HL-60 (cell line): ENCODE measurements around the gene SPOP.
A peak's percentile ranks its signal among the peaks of the same experiment; 100 is the strongest.

Experiments used
- DNase-seq, 2 experiments: peaks; one replicate each; pipeline ENCODE4 v3.0.0-alpha.2; 2010 to 2020; ENCODE audit warnings: low read depth in 1 of 2, low spot score in 1 of 2
- H3K27ac ChIP-seq: fragments of 250-450 bp; sonication (Bioruptor Pico); replicated peaks from 2 replicates; pipeline ENCODE4 v1.5.1; 2020; ENCODE audit warnings: mild to moderate bottlenecking, moderate library complexity
- H3K27me3 ChIP-seq: fragments of 250-450 bp; sonication (Bioruptor Pico); 2 replicates; pipeline ENCODE4 v1.5.1; 2021; ENCODE audit warnings: mild to moderate bottlenecking, moderate library complexity; ENCODE audit not compliant: insufficient read depth, poor library complexity, severe bottlenecking
- H3K4me3 ChIP-seq: replicated peaks from 2 replicates; pipeline ENCODE4 v1.5.1; 2011; ENCODE audit warnings: mild to moderate bottlenecking, control low read depth, low read length; ENCODE audit not compliant: insufficient read depth
- GABPA ChIP-seq: IDR thresholded peaks from 2 replicates; pipeline ENCODE4 v1.6.1; 2012; ENCODE audit warnings: low read depth
- POLR2AphosphoS5 ChIP-seq: IDR thresholded peaks from 2 replicates; pipeline ENCODE4 v1.6.1; 2012; ENCODE audit warnings: low read depth
- SPI1 ChIP-seq: IDR thresholded peaks from 2 replicates; pipeline ENCODE4 v1.6.1; 2012; ENCODE audit warnings: low read depth, mild to moderate bottlenecking, borderline replicate concordance
- TF ChIP-seq, protein P1 (sequence below): IDR thresholded peaks from 2 replicates; pipeline ENCODE4 v1.6.1; 2012; ENCODE audit warnings: low read depth; ENCODE audit not compliant: insufficient replicate concordance
- TF ChIP-seq, protein P2 (sequence below): IDR thresholded peaks from one replicate; pipeline ENCODE4 v1.5.1; 2011; ENCODE audit warnings: low read length, control low read depth, inconsistent platforms; ENCODE audit not compliant: insufficient read depth

SPOP gene

GRCh38 chr17:49616601-49617131 is 61.2 kb downstream of the SPOP start:
- Histone ChIP-seq H3K27ac (no peak overlapping the region), H3K27me3 (no peaks in the 10 kb centered on the region), H3K4me3 (no peak overlapping the region)
- no peak for TF ChIP-seq GABPA
- peak; percentile 58; the same call in 1 of the 2 replicates for TF ChIP-seq SPI1
- TF ChIP-seq POLR2AphosphoS5, result no peak
- TF ChIP-seq, protein P1, sequence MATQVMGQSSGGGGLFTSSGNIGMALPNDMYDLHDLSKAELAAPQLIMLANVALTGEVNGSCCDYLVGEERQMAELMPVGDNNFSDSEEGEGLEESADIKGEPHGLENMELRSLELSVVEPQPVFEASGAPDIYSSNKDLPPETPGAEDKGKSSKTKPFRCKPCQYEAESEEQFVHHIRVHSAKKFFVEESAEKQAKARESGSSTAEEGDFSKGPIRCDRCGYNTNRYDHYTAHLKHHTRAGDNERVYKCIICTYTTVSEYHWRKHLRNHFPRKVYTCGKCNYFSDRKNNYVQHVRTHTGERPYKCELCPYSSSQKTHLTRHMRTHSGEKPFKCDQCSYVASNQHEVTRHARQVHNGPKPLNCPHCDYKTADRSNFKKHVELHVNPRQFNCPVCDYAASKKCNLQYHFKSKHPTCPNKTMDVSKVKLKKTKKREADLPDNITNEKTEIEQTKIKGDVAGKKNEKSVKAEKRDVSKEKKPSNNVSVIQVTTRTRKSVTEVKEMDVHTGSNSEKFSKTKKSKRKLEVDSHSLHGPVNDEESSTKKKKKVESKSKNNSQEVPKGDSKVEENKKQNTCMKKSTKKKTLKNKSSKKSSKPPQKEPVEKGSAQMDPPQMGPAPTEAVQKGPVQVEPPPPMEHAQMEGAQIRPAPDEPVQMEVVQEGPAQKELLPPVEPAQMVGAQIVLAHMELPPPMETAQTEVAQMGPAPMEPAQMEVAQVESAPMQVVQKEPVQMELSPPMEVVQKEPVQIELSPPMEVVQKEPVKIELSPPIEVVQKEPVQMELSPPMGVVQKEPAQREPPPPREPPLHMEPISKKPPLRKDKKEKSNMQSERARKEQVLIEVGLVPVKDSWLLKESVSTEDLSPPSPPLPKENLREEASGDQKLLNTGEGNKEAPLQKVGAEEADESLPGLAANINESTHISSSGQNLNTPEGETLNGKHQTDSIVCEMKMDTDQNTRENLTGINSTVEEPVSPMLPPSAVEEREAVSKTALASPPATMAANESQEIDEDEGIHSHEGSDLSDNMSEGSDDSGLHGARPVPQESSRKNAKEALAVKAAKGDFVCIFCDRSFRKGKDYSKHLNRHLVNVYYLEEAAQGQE, result no peak
- TF ChIP-seq, protein P2, sequence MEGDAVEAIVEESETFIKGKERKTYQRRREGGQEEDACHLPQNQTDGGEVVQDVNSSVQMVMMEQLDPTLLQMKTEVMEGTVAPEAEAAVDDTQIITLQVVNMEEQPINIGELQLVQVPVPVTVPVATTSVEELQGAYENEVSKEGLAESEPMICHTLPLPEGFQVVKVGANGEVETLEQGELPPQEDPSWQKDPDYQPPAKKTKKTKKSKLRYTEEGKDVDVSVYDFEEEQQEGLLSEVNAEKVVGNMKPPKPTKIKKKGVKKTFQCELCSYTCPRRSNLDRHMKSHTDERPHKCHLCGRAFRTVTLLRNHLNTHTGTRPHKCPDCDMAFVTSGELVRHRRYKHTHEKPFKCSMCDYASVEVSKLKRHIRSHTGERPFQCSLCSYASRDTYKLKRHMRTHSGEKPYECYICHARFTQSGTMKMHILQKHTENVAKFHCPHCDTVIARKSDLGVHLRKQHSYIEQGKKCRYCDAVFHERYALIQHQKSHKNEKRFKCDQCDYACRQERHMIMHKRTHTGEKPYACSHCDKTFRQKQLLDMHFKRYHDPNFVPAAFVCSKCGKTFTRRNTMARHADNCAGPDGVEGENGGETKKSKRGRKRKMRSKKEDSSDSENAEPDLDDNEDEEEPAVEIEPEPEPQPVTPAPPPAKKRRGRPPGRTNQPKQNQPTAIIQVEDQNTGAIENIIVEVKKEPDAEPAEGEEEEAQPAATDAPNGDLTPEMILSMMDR, result no peak
- peak in 1 of 2 experiments; percentile 10 for DNase-seq

GRCh38 chr17:49616086-49616485 is 61.8 kb downstream of the SPOP start:
- TF ChIP-seq, protein P2, result no peak
- no peak for TF ChIP-seq SPI1
- no peak for TF ChIP-seq GABPA
- no peak for TF ChIP-seq POLR2AphosphoS5
- Histone ChIP-seq H3K27ac (no peak overlapping the region), H3K27me3 (no peaks in the 10 kb centered on the region), H3K4me3 (no peak overlapping the region)
- no peak for DNase-seq

GRCh38 chr17:49613182-49613800 is 64.6 kb downstream of the SPOP start:
- H3K4me3 ChIP-seq, result no peak overlapping the region
- TF ChIP-seq SPI1 (no peak), POLR2AphosphoS5 (no peak), GABPA (no peak)
- TF ChIP-seq, protein P2, result no peak
- TF ChIP-seq, protein P1, result no peak

DNA sequence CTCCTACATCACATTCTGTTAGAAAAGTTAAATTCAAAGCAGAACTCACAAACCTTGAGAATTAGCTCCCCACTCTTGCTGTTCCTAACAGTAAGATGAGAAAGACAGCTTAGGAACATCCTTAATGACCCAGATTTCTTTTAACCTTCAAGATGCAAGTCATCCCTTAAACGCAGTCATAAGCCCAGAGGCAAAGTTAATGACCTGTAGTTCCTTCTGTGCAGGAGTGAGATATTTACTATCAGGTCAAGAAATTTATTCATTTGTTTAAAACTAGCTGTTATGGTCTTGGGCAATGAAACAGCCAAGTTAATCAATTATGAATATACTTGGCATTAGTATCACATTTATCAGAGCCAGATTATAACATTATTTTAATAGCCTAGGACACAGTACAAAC is 65.2 kb downstream of the SPOP start:
- Histone ChIP-seq H3K27ac (no peak overlapping the region), H3K27me3 (no peaks in the 10 kb centered on the region), H3K4me3 (no peak overlapping the region)
- TF ChIP-seq GABPA, result no peak
- TF ChIP-seq POLR2AphosphoS5, result no peak
- TF ChIP-seq, protein P1, result no peak
- TF ChIP-seq SPI1, result no peak
- TF ChIP-seq, protein P2, result no peak
- DNase-seq, result no peak

More at GRCh38 chr17:49613182-49613800, 64.6 kb downstream of the SPOP start:
- no peaks in the 10 kb centered on the region for H3K27me3 ChIP-seq
- no peak overlapping the region for H3K27ac ChIP-seq
- no peak for DNase-seq
